OCI-LY7 (cell line): ENCODE results near the gene KDM2B.

Source experiments
- EZH2phosphoT487 ChIP-seq: fragments of 200-600 bp; sonication (generic); IDR thresholded peaks from 2 replicates; pipeline ENCODE4 v1.6.1; 2018; ENCODE audit warnings: low read depth, borderline replicate concordance, mild to moderate bottlenecking, mixed run types, antibody characterized with exemption, low read length, moderate library complexity, mixed read lengths
- TF ChIP-seq, protein P1 (sequence below): fragments of 200-600 bp; sonication (generic); conservative IDR thresholded peaks from 2 replicates; pipeline ENCODE4 v1.5.1; 2014; ENCODE audit warnings: mild to moderate bottlenecking, antibody characterized with exemption, low read length, moderate library complexity, mixed read lengths

DNA sequence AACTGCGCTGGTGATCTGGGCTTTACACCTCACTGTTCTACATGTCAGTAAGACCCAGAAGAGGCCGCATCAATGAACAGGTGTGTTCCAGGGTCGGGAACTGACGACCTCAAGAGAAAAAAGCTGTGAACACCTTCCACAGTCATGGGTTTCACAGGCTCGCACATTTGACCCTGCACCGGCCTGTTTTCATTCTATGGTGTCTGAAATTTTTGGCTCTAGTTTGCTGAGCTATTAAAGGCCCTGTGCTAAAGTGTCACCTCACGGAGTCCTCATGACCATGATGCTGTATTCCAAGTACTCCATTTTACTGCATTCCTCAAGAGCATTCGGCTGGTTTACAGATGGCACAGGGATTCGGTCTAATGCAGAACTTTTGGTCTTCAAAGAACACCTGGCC is 78.9 kb downstream of the KDM2B start:
- TF ChIP-seq, protein P1, sequence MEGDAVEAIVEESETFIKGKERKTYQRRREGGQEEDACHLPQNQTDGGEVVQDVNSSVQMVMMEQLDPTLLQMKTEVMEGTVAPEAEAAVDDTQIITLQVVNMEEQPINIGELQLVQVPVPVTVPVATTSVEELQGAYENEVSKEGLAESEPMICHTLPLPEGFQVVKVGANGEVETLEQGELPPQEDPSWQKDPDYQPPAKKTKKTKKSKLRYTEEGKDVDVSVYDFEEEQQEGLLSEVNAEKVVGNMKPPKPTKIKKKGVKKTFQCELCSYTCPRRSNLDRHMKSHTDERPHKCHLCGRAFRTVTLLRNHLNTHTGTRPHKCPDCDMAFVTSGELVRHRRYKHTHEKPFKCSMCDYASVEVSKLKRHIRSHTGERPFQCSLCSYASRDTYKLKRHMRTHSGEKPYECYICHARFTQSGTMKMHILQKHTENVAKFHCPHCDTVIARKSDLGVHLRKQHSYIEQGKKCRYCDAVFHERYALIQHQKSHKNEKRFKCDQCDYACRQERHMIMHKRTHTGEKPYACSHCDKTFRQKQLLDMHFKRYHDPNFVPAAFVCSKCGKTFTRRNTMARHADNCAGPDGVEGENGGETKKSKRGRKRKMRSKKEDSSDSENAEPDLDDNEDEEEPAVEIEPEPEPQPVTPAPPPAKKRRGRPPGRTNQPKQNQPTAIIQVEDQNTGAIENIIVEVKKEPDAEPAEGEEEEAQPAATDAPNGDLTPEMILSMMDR: no peak
- TF ChIP-seq EZH2phosphoT487: no peak
